ENCODE results near the gene RBFA. TPM values are rescaled to one million over a fixed set of nuclear protein-coding genes. Genes with fewer than 3 reads are reported as not detected.

The RBFA gene
- total and polyA plus RNA-seq, 11 donors, result 15.5 to 32.2 (median 21.6) TPM

DNA sequence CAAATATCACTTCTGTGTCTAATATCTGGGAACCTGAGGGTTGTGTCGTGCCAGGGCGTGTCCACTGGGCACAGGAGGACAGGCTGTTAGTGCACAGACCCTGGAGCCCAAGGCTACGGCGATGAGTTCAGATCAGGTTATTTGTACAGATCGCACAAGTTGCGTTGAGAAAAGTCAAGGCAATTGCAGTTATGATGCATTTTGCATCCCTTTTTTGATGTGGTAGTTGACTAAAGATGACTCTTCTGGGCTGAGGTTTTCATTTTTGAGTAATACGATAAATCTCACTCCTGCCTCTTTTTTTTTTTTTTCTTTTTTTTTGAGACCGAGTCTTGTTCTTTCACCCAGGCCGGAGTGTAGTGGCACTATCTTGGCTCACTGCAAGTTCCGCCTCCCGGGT, 7.2 kb downstream of the RBFA start:
- peaks cover 0 to 62% (median 38%) of the 10 kb centered on the region in 9 donors for H3K36me3 ChIP-seq
- H3K27ac ChIP-seq, result no peak overlapping the region
- ATAC-seq (no peak), DNase-seq (no peak)
- WGBS, 4 donors, result 85 to 91% (median 89%) methylated on average over 11 of the region's 11 CpGs
- TF ChIP-seq POLR2A (IDR thresholded peaks at IDR 0.05), result no peak
- TF ChIP-seq, protein P1, sequence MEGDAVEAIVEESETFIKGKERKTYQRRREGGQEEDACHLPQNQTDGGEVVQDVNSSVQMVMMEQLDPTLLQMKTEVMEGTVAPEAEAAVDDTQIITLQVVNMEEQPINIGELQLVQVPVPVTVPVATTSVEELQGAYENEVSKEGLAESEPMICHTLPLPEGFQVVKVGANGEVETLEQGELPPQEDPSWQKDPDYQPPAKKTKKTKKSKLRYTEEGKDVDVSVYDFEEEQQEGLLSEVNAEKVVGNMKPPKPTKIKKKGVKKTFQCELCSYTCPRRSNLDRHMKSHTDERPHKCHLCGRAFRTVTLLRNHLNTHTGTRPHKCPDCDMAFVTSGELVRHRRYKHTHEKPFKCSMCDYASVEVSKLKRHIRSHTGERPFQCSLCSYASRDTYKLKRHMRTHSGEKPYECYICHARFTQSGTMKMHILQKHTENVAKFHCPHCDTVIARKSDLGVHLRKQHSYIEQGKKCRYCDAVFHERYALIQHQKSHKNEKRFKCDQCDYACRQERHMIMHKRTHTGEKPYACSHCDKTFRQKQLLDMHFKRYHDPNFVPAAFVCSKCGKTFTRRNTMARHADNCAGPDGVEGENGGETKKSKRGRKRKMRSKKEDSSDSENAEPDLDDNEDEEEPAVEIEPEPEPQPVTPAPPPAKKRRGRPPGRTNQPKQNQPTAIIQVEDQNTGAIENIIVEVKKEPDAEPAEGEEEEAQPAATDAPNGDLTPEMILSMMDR (IDR thresholded peaks at IDR 0.05), result no peak
- H3K9me3 ChIP-seq, result no peaks in the 10 kb centered on the region
- no peaks in the 10 kb centered on the region for H3K4me1 ChIP-seq
- H3K4me3 ChIP-seq, result no peak overlapping the region
- no peaks in the 10 kb centered on the region for H3K27me3 ChIP-seq
- intact Hi-C loops (cut with DNase I), result no loop called here

DNA sequence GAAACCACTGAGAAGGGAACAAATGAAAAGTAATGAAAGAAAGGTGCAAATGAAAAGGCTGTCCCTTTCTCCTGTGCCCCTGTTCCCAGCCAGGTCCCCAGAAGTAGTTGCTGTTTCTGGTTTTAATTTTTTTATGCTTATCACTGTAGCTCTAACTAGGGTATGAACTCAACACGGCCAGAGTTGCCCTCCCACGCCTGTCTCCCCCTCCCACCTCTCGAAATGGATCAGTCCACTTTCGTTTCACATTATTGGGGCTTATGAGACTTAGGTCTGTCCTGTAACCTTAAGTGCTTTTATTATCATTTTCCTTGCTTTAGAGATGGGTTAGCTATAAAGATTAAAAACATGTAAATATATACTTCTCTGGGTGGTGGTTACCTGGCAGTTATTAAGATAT, 8.6 kb downstream of the RBFA start:
- WGBS, 4 donors, result 81 to 87% (median 84%) methylated on average over 4 of the region's 4 CpGs
- H3K4me1 ChIP-seq, result no peaks in the 10 kb centered on the region
- intact Hi-C loops (cut with DNase I), result no loop called here
- no peak overlapping the region for H3K27ac ChIP-seq
- peaks cover 0 to 56% (median 33%) of the 10 kb centered on the region in 9 donors for H3K36me3 ChIP-seq
- no peak overlapping the region for H3K4me3 ChIP-seq
- no peak for ATAC-seq
- no peak for TF ChIP-seq POLR2A (IDR thresholded peaks at IDR 0.05)
- TF ChIP-seq, protein P1 (IDR thresholded peaks at IDR 0.05), result no peak
- H3K27me3 ChIP-seq, result no peaks in the 10 kb centered on the region
- no peak for DNase-seq
- H3K9me3 ChIP-seq, result no peaks in the 10 kb centered on the region

GRCh38 chr18:80044072-80044471, 9.8 kb downstream of the RBFA start:
- no peak for DNase-seq
- 90 to 100% (median 97%) methylated on average over 8 to 11 of the region's 11 CpGs for whole genome bisulfite sequencing, 4 donors
- Histone ChIP-seq H3K36me3 (peaks cover 0 to 54% (median 31%) of the 10 kb centered on the region in 9 donors), H3K9me3 (no peaks in the 10 kb centered on the region), H3K27me3 (no peaks in the 10 kb centered on the region), H3K27ac (no peak overlapping the region), H3K4me1 (no peaks in the 10 kb centered on the region), H3K4me3 (no peak overlapping the region)
- ATAC-seq, result no peak
- TF ChIP-seq, protein P1 (IDR thresholded peaks at IDR 0.05), result no peak
- TF ChIP-seq POLR2A (IDR thresholded peaks at IDR 0.05), result no peak
- intact Hi-C loops (cut with DNase I), result no loop called here

DNA sequence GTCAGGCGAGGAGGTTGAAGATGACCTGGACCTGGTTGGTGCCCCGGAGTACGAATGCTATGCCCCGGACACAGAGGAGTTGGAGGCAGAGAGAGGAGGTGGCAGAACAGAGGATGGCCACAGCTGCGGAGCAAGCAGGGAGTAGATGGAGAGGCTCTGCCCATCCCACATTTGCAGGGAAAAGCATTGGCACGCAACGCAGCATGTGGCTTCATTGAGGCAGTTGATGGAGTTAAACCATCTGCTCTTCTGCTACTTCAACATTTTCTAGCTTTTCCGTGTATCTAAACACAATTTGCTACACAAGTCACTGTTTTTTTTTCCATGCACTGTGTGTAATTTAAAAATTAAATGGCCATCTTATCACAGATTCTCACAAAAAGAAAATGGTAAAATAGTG, 11.8 kb downstream of the RBFA start:
- no peak overlapping the region for H3K27ac ChIP-seq
- DNase-seq (no peak), ATAC-seq (no peak)
- no peak overlapping the region for H3K4me3 ChIP-seq
- peaks cover 0 to 49% (median 35%) of the 10 kb centered on the region in 9 donors for H3K36me3 ChIP-seq
- H3K4me1 ChIP-seq, result no peaks in the 10 kb centered on the region
- H3K27me3 ChIP-seq, result no peaks in the 10 kb centered on the region
- intact Hi-C loops (cut with DNase I), result no loop called here
- H3K9me3 ChIP-seq, result peaks cover 0 to 3% (median 0%) of the 10 kb centered on the region in 12 donors
- no peak for TF ChIP-seq POLR2A (IDR thresholded peaks at IDR 0.05)
- 92 to 95% (median 94%) methylated on average over 8 of the region's 8 CpGs for WGBS, 4 donors

DNA sequence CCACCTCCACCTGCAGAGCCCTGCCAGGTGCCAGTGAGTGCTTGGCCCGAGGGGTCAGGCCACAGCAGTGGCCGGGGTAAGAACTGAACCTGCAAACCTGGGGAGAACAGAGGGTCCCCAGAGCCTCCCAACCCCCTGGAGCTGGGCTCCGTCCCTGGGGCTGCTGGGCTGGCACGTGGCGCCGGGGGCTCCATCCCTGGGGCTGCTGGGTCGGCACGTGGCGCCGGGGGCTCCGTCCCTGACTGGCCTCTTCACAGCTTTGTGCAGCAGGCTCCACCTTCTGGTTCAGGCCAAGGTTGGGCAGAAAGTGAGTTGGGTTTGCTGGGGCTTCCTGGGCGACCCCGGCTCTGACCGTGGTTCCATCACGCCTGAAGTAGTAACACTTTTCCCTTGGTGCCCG, 12.2 kb downstream of the RBFA start:
- WGBS, 4 donors, result 93 to 97% (median 95%) methylated on average over 11 to 16 of the region's 16 CpGs
- Histone ChIP-seq H3K27me3 (no peaks in the 10 kb centered on the region), H3K36me3 (peaks cover 0 to 49% (median 35%) of the 10 kb centered on the region in 9 donors), H3K4me1 (no peaks in the 10 kb centered on the region), H3K27ac (no peak overlapping the region), H3K4me3 (no peak overlapping the region), H3K9me3 (peaks cover 0 to 8% (median 0%) of the 10 kb centered on the region in 12 donors)
- TF ChIP-seq POLR2A (IDR thresholded peaks at IDR 0.05), result no peak
- TF ChIP-seq, protein P1 (IDR thresholded peaks at IDR 0.05), result no peak
- ATAC-seq, result no peak
- intact Hi-C loops (cut with DNase I), result no loop called here
- no peak for DNase-seq

Data from heart left ventricle (tissue), 16 donors.